Bronchial epithelial cell (primary cell): Measurements from ENCODE around the gene ENDOU. TPM values are rescaled to one million over a fixed set of nuclear protein-coding genes. Genes with fewer than 3 reads are reported as not detected.

ENCODE experiments used
- DNase-seq: peaks from one replicate; pipeline ENCODE4 v3.0.0-alpha.2; 2010; ENCODE audit warnings: low read depth
- FAIRE-seq: peaks from 2 replicates; lab custom pipeline; 2011; peaks lifted over from hg19 to GRCh38; lab: Jason Lieb, UNC
- H3K27me3 ChIP-seq: 2 replicates; pipeline ENCODE4 v1.5.1; 2011; ENCODE audit warnings: low read length; ENCODE audit not compliant: control insufficient read depth, insufficient read depth
- H3K36me3 ChIP-seq: 2 replicates; pipeline ENCODE4 v1.5.1; 2011; ENCODE audit warnings: low read length; ENCODE audit not compliant: control insufficient read depth, insufficient read depth
- H3K4me3 ChIP-seq: 2 replicates; pipeline ENCODE4 v1.5.1; 2011; ENCODE audit warnings: mild to moderate bottlenecking, low read depth, low read length, control low read depth
- total RNA-seq: library from RNA; depleted of rRNA; stranded (reverse); fragments of >200 nt; gene quantifications from 2 replicates; pipeline ENCODE4 v1.2.1, GENCODE V29; 2014
- TF ChIP-seq, protein P1 (sequence below): IDR thresholded peaks from 2 replicates; pipeline ENCODE4 v1.5.1; 2011; ENCODE audit warnings: mild to moderate bottlenecking, moderate library complexity, low read length, control low read depth, inconsistent platforms; ENCODE audit not compliant: insufficient read depth, severe bottlenecking

ENDOU gene
- total RNA-seq, 1 donor from 2014 or later = not detected

DNA sequence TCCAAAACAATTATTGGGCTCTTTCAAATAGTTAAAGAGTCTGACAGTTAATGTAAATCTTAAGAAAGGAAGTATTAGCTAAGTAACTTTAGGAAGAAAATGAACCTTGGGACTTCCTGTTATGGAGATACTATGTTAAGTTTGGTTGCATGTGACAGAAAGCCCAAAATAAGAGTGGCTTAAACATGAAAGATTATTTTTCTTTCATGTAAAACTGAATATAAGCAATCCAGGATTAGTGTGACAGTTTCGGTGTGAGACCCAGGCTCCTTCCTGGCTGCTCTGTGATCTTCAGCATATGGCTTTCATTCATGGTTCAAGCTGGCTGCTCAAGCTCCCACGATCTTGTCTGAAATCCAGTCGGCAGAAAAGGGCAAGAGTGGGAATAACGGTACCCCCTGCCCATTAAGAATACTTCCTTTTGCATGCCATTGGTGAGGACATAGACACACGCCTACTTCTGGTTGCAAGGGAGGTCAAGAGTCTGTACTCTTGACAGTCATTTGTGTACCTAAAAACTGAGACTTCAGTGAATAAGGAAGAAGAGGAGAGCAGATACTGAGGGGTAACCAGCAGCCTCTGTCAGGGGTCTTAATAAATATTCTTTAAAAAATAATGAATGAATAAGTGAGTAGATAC, 17.3 kb downstream of the ENDOU start:
- no peak overlapping the region for H3K4me3 ChIP-seq
- FAIRE-seq (no peak), DNase-seq (no peak)
- no peaks in the 10 kb centered on the region for H3K27me3 ChIP-seq
- H3K36me3 ChIP-seq = no peaks in the 10 kb centered on the region
- TF ChIP-seq, protein P1, sequence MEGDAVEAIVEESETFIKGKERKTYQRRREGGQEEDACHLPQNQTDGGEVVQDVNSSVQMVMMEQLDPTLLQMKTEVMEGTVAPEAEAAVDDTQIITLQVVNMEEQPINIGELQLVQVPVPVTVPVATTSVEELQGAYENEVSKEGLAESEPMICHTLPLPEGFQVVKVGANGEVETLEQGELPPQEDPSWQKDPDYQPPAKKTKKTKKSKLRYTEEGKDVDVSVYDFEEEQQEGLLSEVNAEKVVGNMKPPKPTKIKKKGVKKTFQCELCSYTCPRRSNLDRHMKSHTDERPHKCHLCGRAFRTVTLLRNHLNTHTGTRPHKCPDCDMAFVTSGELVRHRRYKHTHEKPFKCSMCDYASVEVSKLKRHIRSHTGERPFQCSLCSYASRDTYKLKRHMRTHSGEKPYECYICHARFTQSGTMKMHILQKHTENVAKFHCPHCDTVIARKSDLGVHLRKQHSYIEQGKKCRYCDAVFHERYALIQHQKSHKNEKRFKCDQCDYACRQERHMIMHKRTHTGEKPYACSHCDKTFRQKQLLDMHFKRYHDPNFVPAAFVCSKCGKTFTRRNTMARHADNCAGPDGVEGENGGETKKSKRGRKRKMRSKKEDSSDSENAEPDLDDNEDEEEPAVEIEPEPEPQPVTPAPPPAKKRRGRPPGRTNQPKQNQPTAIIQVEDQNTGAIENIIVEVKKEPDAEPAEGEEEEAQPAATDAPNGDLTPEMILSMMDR = no peak

- H3K27me3 ChIP-seq = no peaks in the 10 kb centered on the region
- H3K4me3 ChIP-seq = no peak overlapping the region
- no peaks in the 10 kb centered on the region for H3K36me3 ChIP-seq
- DNase-seq (no peak), FAIRE-seq (no peak)
- TF ChIP-seq, protein P1 = no peak
These were observed 17.9 kb downstream of the ENDOU start for GRCh38 chr12:47707355-47707754.

- H3K36me3 ChIP-seq = no peaks in the 10 kb centered on the region
- H3K27me3 ChIP-seq = no peaks in the 10 kb centered on the region
- TF ChIP-seq, protein P1 = peak; percentile 77
- H3K4me3 ChIP-seq = peak within 1 kb of the TSS; percentile 70
- FAIRE-seq = no peak
- DNase-seq = peak; percentile 85
These were observed 19.5 kb downstream of the ENDOU start, which contains the start of gene RPAP3 for GRCh38 chr12:47705566-47706425. TSS of gene RPAP3 (minus strand) at chr12:47706030. CDS start at chr12:47702840, 3,190 bp downstream.

- Histone ChIP-seq H3K4me3 (peak overlapping the region; percentile 70), H3K27me3 (no peaks in the 10 kb centered on the region), H3K36me3 (peaks cover 2% of the 10 kb centered on the region)
- DNase-seq (no peak), FAIRE-seq (no peak)
- TF ChIP-seq, protein P1 = no peak
These were observed 20.1 kb downstream of the ENDOU start for GRCh38 chr12:47705229-47705565.

DNA sequence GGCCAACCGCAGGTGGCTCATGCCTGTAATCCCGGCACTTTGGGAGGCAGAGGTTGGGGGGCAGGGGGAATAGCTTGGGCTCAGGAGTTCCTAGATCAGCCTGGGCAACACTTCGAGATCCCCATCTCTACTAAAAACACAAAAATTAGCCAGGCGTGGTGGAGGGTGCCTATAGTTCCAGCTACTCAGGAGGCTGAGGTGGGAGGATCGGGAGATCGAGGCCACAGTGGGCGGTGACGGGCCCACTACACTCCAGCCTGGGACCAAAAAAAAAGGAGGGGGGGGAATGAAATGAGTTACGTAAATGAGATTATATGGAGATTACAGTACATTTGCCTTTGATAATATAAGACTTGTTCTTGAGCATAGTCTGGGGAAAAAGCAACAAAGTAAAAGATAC, 20.6 kb downstream of the ENDOU start:
- no peak for FAIRE-seq

More for the DNA sequence above, 20.6 kb downstream of the ENDOU start:
- H3K4me3 ChIP-seq = no peak overlapping the region
- TF ChIP-seq, protein P1 = no peak
- no peak for DNase-seq
- H3K27me3 ChIP-seq = no peaks in the 10 kb centered on the region
- H3K36me3 ChIP-seq = peaks cover 2% of the 10 kb centered on the region
